Stomach (tissue), 4 donors: ENCODE measurements around the gene NCOA1.

Source experiments
- POLR2A ChIP-seq, 4 donors: fragments of 450-650 bp; IDR thresholded peaks; one replicate each; pipeline ENCODE4 v1.6.1; 2016; ENCODE audit warnings: antibody characterized with exemption in 4 of 4, control low read depth in 2 of 4, mild to moderate bottlenecking in 1 of 4, moderate library complexity in 1 of 4
- POLR2AphosphoS5 ChIP-seq, 3 donors: sonication (generic); formaldehyde crosslinking; IDR thresholded peaks; one replicate each; pipeline ENCODE4 v1.6.1; 2016; ENCODE audit warnings: antibody characterized with exemption in 3 of 3
- TF ChIP-seq, protein P1 (sequence below), 7 experiments: fragments of 450-650 bp in 4 of 7; fragments of 200-600 bp in 3 of 7; sonication (generic) in 3 of 7; IDR thresholded peaks; one replicate each; pipeline ENCODE4 v1.5.1; 2016 to 2019; ENCODE audit warnings: antibody characterized with exemption in 7 of 7, control low read depth in 2 of 7, mild to moderate bottlenecking in 1 of 7

GRCh38 chr2:24513281-24514071 lies 22.4 kb downstream of the NCOA1 start:
- TF ChIP-seq, protein P1, sequence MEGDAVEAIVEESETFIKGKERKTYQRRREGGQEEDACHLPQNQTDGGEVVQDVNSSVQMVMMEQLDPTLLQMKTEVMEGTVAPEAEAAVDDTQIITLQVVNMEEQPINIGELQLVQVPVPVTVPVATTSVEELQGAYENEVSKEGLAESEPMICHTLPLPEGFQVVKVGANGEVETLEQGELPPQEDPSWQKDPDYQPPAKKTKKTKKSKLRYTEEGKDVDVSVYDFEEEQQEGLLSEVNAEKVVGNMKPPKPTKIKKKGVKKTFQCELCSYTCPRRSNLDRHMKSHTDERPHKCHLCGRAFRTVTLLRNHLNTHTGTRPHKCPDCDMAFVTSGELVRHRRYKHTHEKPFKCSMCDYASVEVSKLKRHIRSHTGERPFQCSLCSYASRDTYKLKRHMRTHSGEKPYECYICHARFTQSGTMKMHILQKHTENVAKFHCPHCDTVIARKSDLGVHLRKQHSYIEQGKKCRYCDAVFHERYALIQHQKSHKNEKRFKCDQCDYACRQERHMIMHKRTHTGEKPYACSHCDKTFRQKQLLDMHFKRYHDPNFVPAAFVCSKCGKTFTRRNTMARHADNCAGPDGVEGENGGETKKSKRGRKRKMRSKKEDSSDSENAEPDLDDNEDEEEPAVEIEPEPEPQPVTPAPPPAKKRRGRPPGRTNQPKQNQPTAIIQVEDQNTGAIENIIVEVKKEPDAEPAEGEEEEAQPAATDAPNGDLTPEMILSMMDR (IDR thresholded peaks at IDR 0.05), result no peak
- TF ChIP-seq POLR2A (IDR thresholded peaks at IDR 0.05) (no peak), POLR2AphosphoS5 (IDR thresholded peaks at IDR 0.05) (no peak)
